Endodermal cell (in vitro differentiated cells): ENCODE measurements around the gene KRTAP5-10. TPM values are rescaled to one million over a fixed set of nuclear protein-coding genes. Genes with fewer than 3 reads are reported as not detected.
"Not testable (repeated sequence)": the region's sequence is repeated elsewhere in the genome, so short reads cannot be mapped to it uniquely, and the experiment has no call there.

Experiments used
- DNase-seq: peaks from one replicate; pipeline ENCODE4 v3.0.0-alpha.2; 2017
- H3K27ac ChIP-seq: 2 replicates; pipeline ENCODE4 v1.5.1; 2013; ENCODE audit warnings: mild to moderate bottlenecking, low read depth, low read length, moderate library complexity
- H3K27me3 ChIP-seq: 2 replicates; pipeline ENCODE4 v1.6.1; 2013; ENCODE audit warnings: mild to moderate bottlenecking, low read length, moderate library complexity; ENCODE audit not compliant: insufficient read depth, control insufficient read depth, poor library complexity, severe bottlenecking
- H3K36me3 ChIP-seq: 2 replicates; pipeline ENCODE4 v1.7.0; 2013; ENCODE audit warnings: mild to moderate bottlenecking, low read length, moderate library complexity; ENCODE audit not compliant: control insufficient read depth, insufficient read depth
- H3K4me1 ChIP-seq: one replicate; pipeline ENCODE4 v1.7.0; 2013; ENCODE audit warnings: low read length; ENCODE audit not compliant: control insufficient read depth, insufficient read depth
- H3K4me3 ChIP-seq: 2 replicates; pipeline ENCODE4 v1.5.1; 2013; ENCODE audit warnings: mild to moderate bottlenecking, low read length, moderate library complexity
- H3K9ac ChIP-seq: 2 replicates; pipeline ENCODE4 v1.6.1; 2013; ENCODE audit warnings: mild to moderate bottlenecking, low read length, moderate library complexity; ENCODE audit not compliant: poor library complexity, severe bottlenecking; ENCODE audit errors: extremely low read depth
- H3K9me3 ChIP-seq: 2 replicates; pipeline ENCODE4 v1.6.1; 2013; ENCODE audit warnings: mild to moderate bottlenecking, low read length, moderate library complexity; ENCODE audit not compliant: control insufficient read depth
- H3K27ac Mint-ChIP-seq: 2 replicates; pipeline ENCODE4 v1.8.0; 2020; ENCODE audit warnings: mixed read lengths
- H3K27me3 Mint-ChIP-seq: 2 replicates; pipeline ENCODE4 v1.8.0; 2021; ENCODE audit warnings: mild to moderate bottlenecking, mixed read lengths; ENCODE audit not compliant: insufficient read depth
- H3K36me3 Mint-ChIP-seq: 2 replicates; pipeline ENCODE4 v1.8.0; 2020; ENCODE audit warnings: low read depth, mixed read lengths
- H3K4me1 Mint-ChIP-seq: 2 replicates; pipeline ENCODE4 v1.8.0; 2020; ENCODE audit warnings: mixed read lengths
- H3K4me3 Mint-ChIP-seq: 2 replicates; pipeline ENCODE4 v1.8.0; 2020; ENCODE audit warnings: mild to moderate bottlenecking, moderate library complexity, mixed read lengths
- H3K9me3 Mint-ChIP-seq: 2 replicates; pipeline ENCODE4 v1.8.0; 2020; ENCODE audit warnings: mild to moderate bottlenecking, mixed read lengths
- CTCF ChIP-seq: fragments of 200-600 bp; sonication (generic); conservative IDR thresholded peaks from 2 replicates; pipeline ENCODE4 v1.5.0; 2021; ENCODE audit warnings: antibody characterized with exemption, mild to moderate bottlenecking
- WGBS, 2 experiments: methylation state at CpG; one replicate each; pipeline versions ENCODE4 v1.1.5 to v1.1.7; 2013; ENCODE audit warnings: missing lambda C conversion rate in 2 of 2, mixed read lengths in 1 of 2; ENCODE audit not compliant: insufficient coverage in 1 of 2, insufficient read length in 1 of 2; 5-methylcytosine and 5-hydroxymethylcytosine counted together
- total RNA-seq, 2 donors: library from RNA; stranded (reverse); fragmentation: NEBNext Ultra II Directional in 1 of 2; extraction: Animal tissue kit (Norgen Biotek cat#: 25700) in 1 of 2; gene quantifications; 2 replicates in 1 of 2; 3 replicates in 1 of 2; pipeline ENCODE4 v1.2.1, GENCODE V29; 2021

The KRTAP5-10 gene
- total RNA-seq, 2 donors from 2014 or later, result 0.29 TPM; not detected in 1

GRCh38 chr11:71525188-71525937 lies 40.0 kb upstream of the KRTAP5-10 start:
- WGBS, 2 experiments, result 44 to 63% methylated on average over 2 to 3 of the region's 3 CpGs
- no peak for TF ChIP-seq CTCF
- no peaks in the 10 kb centered on the region for H3K4me1 ChIP-seq
- no peak for DNase-seq
- H3K4me3 ChIP-seq, result no peak overlapping the region
- no peak overlapping the region for H3K27ac ChIP-seq
- no peaks in the 10 kb centered on the region for H3K36me3 ChIP-seq
- peaks cover 10% of the 10 kb centered on the region for H3K4me1 Mint-ChIP-seq
- no peak overlapping the region for H3K27ac Mint-ChIP-seq
- no peaks in the 10 kb centered on the region for H3K36me3 Mint-ChIP-seq
- H3K27me3 Mint-ChIP-seq, result no peaks in the 10 kb centered on the region
- no peak overlapping the region for H3K4me3 Mint-ChIP-seq
- H3K9me3 Mint-ChIP-seq, result no peaks in the 10 kb centered on the region
- H3K9ac ChIP-seq, result no peak overlapping the region
- H3K27me3 ChIP-seq, result no peaks in the 10 kb centered on the region
- no peaks in the 10 kb centered on the region for H3K9me3 ChIP-seq

GRCh38 chr11:71525938-71526495 lies 39.3 kb upstream of the KRTAP5-10 start:
- Mint-ChIP-seq H3K4me1 (peaks cover 10% of the 10 kb centered on the region), H3K27me3 (no peaks in the 10 kb centered on the region), H3K27ac (no peak overlapping the region), H3K4me3 (no peak overlapping the region), H3K9me3 (no peaks in the 10 kb centered on the region), H3K36me3 (no peaks in the 10 kb centered on the region)
- Histone ChIP-seq H3K9ac (no peak overlapping the region), H3K27me3 (no peaks in the 10 kb centered on the region), H3K27ac (no peak overlapping the region), H3K4me1 (no peaks in the 10 kb centered on the region), H3K9me3 (no peaks in the 10 kb centered on the region), H3K36me3 (no peaks in the 10 kb centered on the region), H3K4me3 (no peak overlapping the region)
- 88 to 100% methylated on average over 1 to 2 of the region's 2 CpGs for WGBS, 2 experiments
- DNase-seq, result no peak
- TF ChIP-seq CTCF, result no peak

DNA sequence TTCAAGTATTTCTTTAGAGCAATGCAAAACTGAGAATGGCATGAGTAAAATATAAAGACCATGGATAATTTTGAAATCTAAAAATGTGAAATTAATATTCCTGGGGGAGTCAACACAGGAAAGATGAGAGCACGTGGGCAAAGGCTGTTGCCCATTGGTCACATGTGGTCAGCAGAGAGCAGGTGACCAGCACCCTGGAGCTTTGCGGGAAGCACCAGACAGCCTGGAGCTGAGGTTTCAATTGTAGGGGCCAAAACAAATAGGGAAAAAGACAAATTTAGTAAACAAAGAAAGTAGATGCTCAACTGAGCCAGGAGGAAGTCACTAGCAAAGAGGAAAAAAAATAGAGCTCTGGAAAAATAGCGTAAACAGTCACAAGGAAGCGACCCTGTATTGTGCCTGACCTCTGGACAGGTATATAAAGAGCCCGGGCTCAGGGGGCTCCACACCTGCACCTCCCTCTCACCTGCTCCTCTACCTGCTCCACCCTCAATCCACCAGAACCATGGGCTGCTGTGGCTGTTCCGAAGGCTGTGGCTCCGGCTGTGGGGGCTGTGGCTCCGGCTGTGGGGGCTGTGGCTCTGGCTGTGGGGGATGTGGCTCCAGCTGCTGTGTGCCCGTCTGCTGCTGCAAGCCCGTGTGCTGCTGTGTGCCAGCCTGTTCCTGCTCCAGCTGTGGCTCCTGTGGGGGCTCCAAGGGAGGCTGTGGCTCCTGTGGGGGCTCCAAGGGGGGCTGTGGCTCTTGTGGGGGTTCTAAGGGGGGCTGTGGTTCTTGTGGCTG lies 38.4 kb upstream of the KRTAP5-10 start, which contains the start of gene KRTAP5-7:
Gene KRTAP5-7, plus strand, starts transcription at position 472 of the 780 bp plus-strand sequence. Its CDS starts 34 bp downstream, at position 506.
- 84 to 94% methylated on average over 2 to 10 of the region's 10 CpGs for WGBS, 2 experiments
- H3K4me3 ChIP-seq, H3K4me1 ChIP-seq, H3K36me3 Mint-ChIP-seq, H3K9ac ChIP-seq, H3K27me3 ChIP-seq, H3K36me3 ChIP-seq, H3K27ac ChIP-seq, H3K9me3 ChIP-seq, H3K4me3 Mint-ChIP-seq, H3K9me3 Mint-ChIP-seq, H3K27me3 Mint-ChIP-seq: not testable (repeated sequence)
- peaks cover 10% of the 10 kb centered on the region for H3K4me1 Mint-ChIP-seq
- peak within 1 kb of the TSS; percentile 38 for H3K27ac Mint-ChIP-seq
- peak; percentile 14 for DNase-seq
